Measurements from ENCODE around the gene SLC44A3.
"Not testable (repeated sequence)": the region's sequence is repeated elsewhere in the genome, so short reads cannot be mapped to it uniquely, and the experiment has no call there.

SLC44A3 gene

GRCh38 chr1:94831641-94832040, 11.5 kb downstream of the SLC44A3 start:
- Histone ChIP-seq H3K4me3 (ENCODE audit: low read depth, low read length) (no peak overlapping the region), H3K27me3 (ENCODE audit: insufficient read depth, low read depth, severe bottlenecking) (no peaks in the 10 kb centered on the region), H3K27ac (no peak overlapping the region), H3K36me3 (peaks cover 29% of the 10 kb centered on the region), H3K9me3 (ENCODE audit: severe bottlenecking) (no peaks in the 10 kb centered on the region)
- DNase-seq: no peak
- TF ChIP-seq CTCF (IDR thresholded peaks at IDR 0.05; ENCODE audit: low read depth, low read length): no peak

GRCh38 chr1:94832446-94832845, 12.3 kb downstream of the SLC44A3 start:
- no peak overlapping the region for H3K4me3 ChIP-seq (ENCODE audit: low read depth, low read length)
- no peak overlapping the region for H3K27ac ChIP-seq
- H3K36me3 ChIP-seq: peaks cover 23% of the 10 kb centered on the region
- no peak for TF ChIP-seq CTCF (IDR thresholded peaks at IDR 0.05; ENCODE audit: low read depth, low read length)
- H3K9me3 ChIP-seq (ENCODE audit: severe bottlenecking): no peaks in the 10 kb centered on the region
- no peaks in the 10 kb centered on the region for H3K27me3 ChIP-seq (ENCODE audit: insufficient read depth, low read depth, severe bottlenecking)
- DNase-seq: no peak

- no peak for DNase-seq
- no peaks in the 10 kb centered on the region for H3K27me3 ChIP-seq (ENCODE audit: insufficient read depth, low read depth, severe bottlenecking)
- H3K36me3 ChIP-seq: peaks cover 17% of the 10 kb centered on the region
- H3K4me3 ChIP-seq (ENCODE audit: low read depth, low read length): no peak overlapping the region
- H3K9me3 ChIP-seq (ENCODE audit: severe bottlenecking): no peaks in the 10 kb centered on the region
- no peak for TF ChIP-seq CTCF (IDR thresholded peaks at IDR 0.05; ENCODE audit: low read depth, low read length)
- H3K27ac ChIP-seq: no peak overlapping the region
Measured at GRCh38 chr1:94832931-94833585, 12.9 kb downstream of the SLC44A3 start.

DNA sequence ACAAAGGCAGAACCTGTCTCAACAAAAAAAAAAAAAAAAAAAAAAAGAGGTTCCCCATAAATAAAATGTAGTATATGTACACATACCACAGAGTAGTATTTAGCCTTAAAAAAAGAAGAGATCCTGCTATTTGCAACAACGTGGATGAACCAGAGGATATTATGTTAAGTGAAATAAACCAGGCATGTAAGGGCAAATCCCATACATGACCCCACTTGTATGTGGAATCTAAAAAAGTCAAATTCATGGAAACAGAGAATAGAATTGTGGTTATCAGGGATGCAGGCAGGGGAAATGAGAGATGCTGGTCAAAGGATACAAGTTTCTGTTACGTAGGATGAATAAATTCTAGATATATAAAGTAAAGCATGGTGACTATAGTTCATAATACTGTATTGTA, 16.7 kb downstream of the SLC44A3 start:
- no peaks in the 10 kb centered on the region for H3K9me3 ChIP-seq (ENCODE audit: severe bottlenecking)
- H3K4me3 ChIP-seq (ENCODE audit: low read depth, low read length): no peak overlapping the region
- DNase-seq: no peak
- H3K36me3 ChIP-seq: peaks cover 3% of the 10 kb centered on the region; the same call in 1 of the 2 replicates
- no peak for TF ChIP-seq CTCF (IDR thresholded peaks at IDR 0.05; ENCODE audit: low read depth, low read length)
- no peak overlapping the region for H3K27ac ChIP-seq
- no peaks in the 10 kb centered on the region for H3K27me3 ChIP-seq (ENCODE audit: insufficient read depth, low read depth, severe bottlenecking)

DNA sequence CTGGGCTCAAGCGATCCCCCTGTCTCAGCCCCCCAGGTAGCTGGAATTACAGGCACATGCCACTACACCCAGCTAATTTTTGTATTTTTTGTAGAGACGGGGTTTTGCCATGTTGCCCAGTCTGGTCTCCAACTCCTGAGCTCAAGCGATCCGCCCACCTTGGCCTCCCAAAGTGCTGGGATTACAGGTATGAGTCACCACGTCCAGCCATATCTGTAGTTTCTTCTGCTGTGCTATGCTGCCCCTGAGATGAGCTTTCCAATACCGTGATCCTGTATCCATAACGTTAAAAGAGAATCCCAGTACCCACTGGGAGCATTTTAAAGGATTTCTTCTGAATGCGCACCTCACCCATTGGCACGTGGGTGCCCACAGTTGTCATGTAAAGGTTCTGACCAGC, 20.2 kb downstream of the SLC44A3 start:
- not testable (repeated sequence) for H3K9me3 ChIP-seq (ENCODE audit: severe bottlenecking); H3K27me3 ChIP-seq (ENCODE audit: insufficient read depth, low read depth, severe bottlenecking); H3K4me3 ChIP-seq (ENCODE audit: low read depth, low read length); H3K27ac ChIP-seq; DNase-seq; H3K36me3 ChIP-seq

- Histone ChIP-seq H3K27ac (no peak overlapping the region), H3K4me3 (ENCODE audit: low read depth, low read length) (no peak overlapping the region), H3K9me3 (ENCODE audit: severe bottlenecking) (no peaks in the 10 kb centered on the region), H3K27me3 (ENCODE audit: insufficient read depth, low read depth, severe bottlenecking) (no peaks in the 10 kb centered on the region), H3K36me3 (peaks cover 3% of the 10 kb centered on the region; the same call in 1 of the 2 replicates)
- no peak for DNase-seq
- no peak for TF ChIP-seq CTCF (IDR thresholded peaks at IDR 0.05; ENCODE audit: low read depth, low read length)
Measured at GRCh38 chr1:94840808-94841207, 20.7 kb downstream of the SLC44A3 start.

Measured in WERI-Rb-1 (cell line).